HepG2 (cell line): ENCODE results near the gene RNF149. TPM values are rescaled to one million over a fixed set of nuclear protein-coding genes. Genes with fewer than 3 reads are reported as not detected.
A peak's percentile ranks its signal among the peaks of the same experiment; 100 is the strongest.

Experiments used
- CEBPB ChIP-seq: IDR thresholded peaks from 2 replicates; pipeline ENCODE4 v1.6.1; 2011; ENCODE audit warnings: low read depth, low read length, improper control_type of control experiment, borderline replicate concordance
- HOXA3 ChIP-seq: sonication (generic); formaldehyde crosslinking; IDR thresholded peaks from 2 replicates; pipeline ENCODE4 v1.5.0; 2020; ENCODE audit warnings: missing genetic modification reagents
- MED1 ChIP-seq: sonication (generic); formaldehyde crosslinking; IDR thresholded peaks from 2 replicates; pipeline ENCODE4 v1.4.0; 2020; ENCODE audit warnings: missing genetic modification reagents
- NFKBIZ ChIP-seq: IDR thresholded peaks from 2 replicates; pipeline ENCODE4 v1.6.1; 2018; ENCODE audit warnings: missing genetic modification reagents, missing compliant biosample characterization
- NRL ChIP-seq: sonication (generic); formaldehyde crosslinking; IDR thresholded peaks from 2 replicates; pipeline ENCODE4 v1.5.0; 2020; ENCODE audit warnings: missing genetic modification reagents, mild to moderate bottlenecking, moderate library complexity, borderline replicate concordance
- PRPF4 ChIP-seq: fragments of 200-400 bp; formaldehyde crosslinking; IDR thresholded peaks from 2 replicates; pipeline ENCODE4 v1.6.1; 2016; ENCODE audit warnings: low read length, low read depth; ENCODE audit not compliant: poor library complexity, severe bottlenecking
- RELA ChIP-seq: sonication (generic); formaldehyde crosslinking; IDR thresholded peaks from 2 replicates; pipeline ENCODE4 v1.4.0; 2020; ENCODE audit warnings: missing genetic modification reagents
- SAFB2 ChIP-seq: sonication (generic); formaldehyde crosslinking; IDR thresholded peaks from 2 replicates; pipeline ENCODE4 v1.5.1; 2020; ENCODE audit warnings: missing genetic modification reagents, low read depth, mild to moderate bottlenecking, borderline replicate concordance
- SMAD9 ChIP-seq: sonication (generic); formaldehyde crosslinking; IDR thresholded peaks from 2 replicates; pipeline ENCODE4 v1.5.1; 2020; ENCODE audit warnings: mild to moderate bottlenecking, missing genetic modification reagents
- ZC3H13 ChIP-seq: sonication (generic); formaldehyde crosslinking; IDR thresholded peaks from 2 replicates; pipeline ENCODE4 v1.8.1; 2023; ENCODE audit warnings: mild to moderate bottlenecking, missing genetic modification reagents, moderate library complexity
- ZNF205 ChIP-seq: IDR thresholded peaks from 2 replicates; pipeline ENCODE4 v1.6.1; 2018; ENCODE audit warnings: missing biosample characterization, missing genetic modification reagents
- ZNF253 ChIP-seq: sonication (generic); formaldehyde crosslinking; IDR thresholded peaks from 2 replicates; pipeline ENCODE4 v1.8.0; 2022; ENCODE audit warnings: mild to moderate bottlenecking, missing genetic modification reagents, borderline replicate concordance
- ZNF432 ChIP-seq: sonication (generic); formaldehyde crosslinking; IDR thresholded peaks from 2 replicates; pipeline ENCODE4 v1.5.0; 2020; ENCODE audit warnings: missing genetic modification reagents, mild to moderate bottlenecking, borderline replicate concordance
- ZNF720 ChIP-seq: sonication (generic); formaldehyde crosslinking; IDR thresholded peaks from 2 replicates; pipeline ENCODE4 v1.4.0; 2020; ENCODE audit warnings: missing genetic modification reagents
- ZNF878 ChIP-seq: sonication (generic); formaldehyde crosslinking; IDR thresholded peaks from 2 replicates; pipeline ENCODE4 v1.8.1; 2023; ENCODE audit warnings: mild to moderate bottlenecking, missing genetic modification reagents, moderate library complexity
- polyA plus RNA-seq, 8 experiments: library from polyadenylated mRNA; depleted of rRNA in 3 of 8; stranded (reverse) in 7 of 8; unstranded in 1 of 8; fragments of >200 nt; fragmentation: Illumina TruSeq in 4 of 8; extraction: Trizol in 4 of 8; gene quantifications; 2 replicates each; pipeline versions ENCODE4 v1.2.1 to v1.2.3, GENCODE V29; 2011 to 2016; ENCODE audit warnings: low read depth in 4 of 8, missing spikeins in 1 of 8, mixed read lengths in 1 of 8; ENCODE audit not compliant: insufficient read depth in 1 of 8
- total RNA-seq, 5 experiments: library from RNA; depleted of rRNA; stranded (reverse); fragments of >200 nt; fragmentation: Illumina TruSeq; extraction: Trizol; gene quantifications; 2 replicates each; pipeline ENCODE4 v1.2.3, GENCODE V29; 2016; ENCODE audit warnings: low read depth in 1 of 5
- TF ChIP-seq, protein P1 (sequence below): sonication (generic); formaldehyde crosslinking; IDR thresholded peaks from 2 replicates; pipeline ENCODE4 v1.4.0; 2020; ENCODE audit warnings: mild to moderate bottlenecking, missing genetic modification reagents, borderline replicate concordance
- TF ChIP-seq, protein P2 (sequence below): sonication (generic); formaldehyde crosslinking; conservative IDR thresholded peaks from 2 replicates; pipeline ENCODE4 v1.4.0; 2020; ENCODE audit warnings: mild to moderate bottlenecking, missing genetic modification reagents, moderate library complexity
- TF ChIP-seq, protein P3 (sequence below): sonication (generic); formaldehyde crosslinking; IDR thresholded peaks from 2 replicates; pipeline ENCODE4 v1.5.0; 2020; ENCODE audit warnings: mild to moderate bottlenecking, missing genetic modification reagents
- TF ChIP-seq, protein P4 (sequence below): sonication (generic); formaldehyde crosslinking; IDR thresholded peaks from 2 replicates; pipeline ENCODE4 v1.4.0; 2020; ENCODE audit warnings: mild to moderate bottlenecking, low read depth, missing genetic modification reagents

Gene RNF149
- total and polyA plus RNA-seq, 2 of the 13 experiments (the other 11 are each of a cell fraction or from before 2014, with no cell fraction given) = 87.6 to 109 TPM

DNA sequence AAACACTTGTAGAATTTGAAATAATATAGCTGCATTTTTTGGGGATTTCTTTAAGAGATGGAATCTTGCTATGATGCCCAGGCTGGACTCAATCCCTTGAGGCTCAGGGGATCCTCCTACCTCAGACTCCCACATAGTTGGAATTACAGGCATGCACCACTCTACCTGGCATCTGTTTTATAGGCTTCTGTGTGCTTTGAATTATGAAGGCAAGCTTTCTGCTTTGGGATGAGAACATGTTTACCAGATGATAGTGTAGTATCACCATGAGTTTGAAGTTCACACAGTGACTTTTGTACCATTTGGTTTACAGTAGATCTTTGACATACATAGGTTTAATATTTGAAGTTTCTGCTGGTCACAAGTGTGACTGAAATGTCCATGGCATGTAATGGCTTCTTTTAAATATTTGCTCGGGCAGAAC lies 45.1 kb downstream of the RNF149 start (continued):
- TF ChIP-seq RELA (CRISPR knock-in tag) = no peak
- no peak for TF ChIP-seq NRL (CRISPR knock-in tag)
- no peak for TF ChIP-seq ZNF253 (CRISPR knock-in tag)
- TF ChIP-seq ZNF205 = peak; percentile 43; the same call in 1 of the 2 replicates
- TF ChIP-seq, protein P1, sequence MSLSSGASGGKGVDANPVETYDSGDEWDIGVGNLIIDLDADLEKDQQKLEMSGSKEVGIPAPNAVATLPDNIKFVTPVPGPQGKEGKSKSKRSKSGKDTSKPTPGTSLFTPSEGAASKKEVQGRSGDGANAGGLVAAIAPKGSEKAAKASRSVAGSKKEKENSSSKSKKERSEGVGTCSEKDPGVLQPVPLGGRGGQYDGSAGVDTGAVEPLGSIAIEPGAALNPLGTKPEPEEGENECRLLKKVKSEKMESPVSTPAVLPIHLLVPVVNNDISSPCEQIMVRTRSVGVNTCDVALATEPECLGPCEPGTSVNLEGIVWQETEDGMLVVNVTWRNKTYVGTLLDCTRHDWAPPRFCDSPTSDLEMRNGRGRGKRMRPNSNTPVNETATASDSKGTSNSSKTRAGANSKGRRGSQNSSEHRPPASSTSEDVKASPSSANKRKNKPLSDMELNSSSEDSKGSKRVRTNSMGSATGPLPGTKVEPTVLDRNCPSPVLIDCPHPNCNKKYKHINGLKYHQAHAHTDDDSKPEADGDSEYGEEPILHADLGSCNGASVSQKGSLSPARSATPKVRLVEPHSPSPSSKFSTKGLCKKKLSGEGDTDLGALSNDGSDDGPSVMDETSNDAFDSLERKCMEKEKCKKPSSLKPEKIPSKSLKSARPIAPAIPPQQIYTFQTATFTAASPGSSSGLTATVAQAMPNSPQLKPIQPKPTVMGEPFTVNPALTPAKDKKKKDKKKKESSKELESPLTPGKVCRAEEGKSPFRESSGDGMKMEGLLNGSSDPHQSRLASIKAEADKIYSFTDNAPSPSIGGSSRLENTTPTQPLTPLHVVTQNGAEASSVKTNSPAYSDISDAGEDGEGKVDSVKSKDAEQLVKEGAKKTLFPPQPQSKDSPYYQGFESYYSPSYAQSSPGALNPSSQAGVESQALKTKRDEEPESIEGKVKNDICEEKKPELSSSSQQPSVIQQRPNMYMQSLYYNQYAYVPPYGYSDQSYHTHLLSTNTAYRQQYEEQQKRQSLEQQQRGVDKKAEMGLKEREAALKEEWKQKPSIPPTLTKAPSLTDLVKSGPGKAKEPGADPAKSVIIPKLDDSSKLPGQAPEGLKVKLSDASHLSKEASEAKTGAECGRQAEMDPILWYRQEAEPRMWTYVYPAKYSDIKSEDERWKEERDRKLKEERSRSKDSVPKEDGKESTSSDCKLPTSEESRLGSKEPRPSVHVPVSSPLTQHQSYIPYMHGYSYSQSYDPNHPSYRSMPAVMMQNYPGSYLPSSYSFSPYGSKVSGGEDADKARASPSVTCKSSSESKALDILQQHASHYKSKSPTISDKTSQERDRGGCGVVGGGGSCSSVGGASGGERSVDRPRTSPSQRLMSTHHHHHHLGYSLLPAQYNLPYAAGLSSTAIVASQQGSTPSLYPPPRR (CRISPR knock-in tag) = 0 out of 2 replicates have a peak, but pooled peaks have one; percentile 61
- no peak for TF ChIP-seq NFKBIZ (CRISPR knock-in tag)
- no peak for TF ChIP-seq ZNF432 (CRISPR knock-in tag)
- no peak for TF ChIP-seq SAFB2 (CRISPR knock-in tag)
- TF ChIP-seq, protein P2, sequence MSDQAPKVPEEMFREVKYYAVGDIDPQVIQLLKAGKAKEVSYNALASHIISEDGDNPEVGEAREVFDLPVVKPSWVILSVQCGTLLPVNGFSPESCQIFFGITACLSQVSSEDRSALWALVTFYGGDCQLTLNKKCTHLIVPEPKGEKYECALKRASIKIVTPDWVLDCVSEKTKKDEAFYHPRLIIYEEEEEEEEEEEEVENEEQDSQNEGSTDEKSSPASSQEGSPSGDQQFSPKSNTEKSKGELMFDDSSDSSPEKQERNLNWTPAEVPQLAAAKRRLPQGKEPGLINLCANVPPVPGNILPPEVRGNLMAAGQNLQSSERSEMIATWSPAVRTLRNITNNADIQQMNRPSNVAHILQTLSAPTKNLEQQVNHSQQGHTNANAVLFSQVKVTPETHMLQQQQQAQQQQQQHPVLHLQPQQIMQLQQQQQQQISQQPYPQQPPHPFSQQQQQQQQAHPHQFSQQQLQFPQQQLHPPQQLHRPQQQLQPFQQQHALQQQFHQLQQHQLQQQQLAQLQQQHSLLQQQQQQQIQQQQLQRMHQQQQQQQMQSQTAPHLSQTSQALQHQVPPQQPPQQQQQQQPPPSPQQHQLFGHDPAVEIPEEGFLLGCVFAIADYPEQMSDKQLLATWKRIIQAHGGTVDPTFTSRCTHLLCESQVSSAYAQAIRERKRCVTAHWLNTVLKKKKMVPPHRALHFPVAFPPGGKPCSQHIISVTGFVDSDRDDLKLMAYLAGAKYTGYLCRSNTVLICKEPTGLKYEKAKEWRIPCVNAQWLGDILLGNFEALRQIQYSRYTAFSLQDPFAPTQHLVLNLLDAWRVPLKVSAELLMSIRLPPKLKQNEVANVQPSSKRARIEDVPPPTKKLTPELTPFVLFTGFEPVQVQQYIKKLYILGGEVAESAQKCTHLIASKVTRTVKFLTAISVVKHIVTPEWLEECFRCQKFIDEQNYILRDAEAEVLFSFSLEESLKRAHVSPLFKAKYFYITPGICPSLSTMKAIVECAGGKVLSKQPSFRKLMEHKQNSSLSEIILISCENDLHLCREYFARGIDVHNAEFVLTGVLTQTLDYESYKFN = peak; percentile 95
- TF ChIP-seq HOXA3 (CRISPR knock-in tag) = no peak
- no peak for TF ChIP-seq ZNF720 (CRISPR knock-in tag)
- peak; percentile 80 for TF ChIP-seq MED1
- 0 out of 2 replicates have a peak, but pooled peaks have one; percentile 44 for TF ChIP-seq ZC3H13 (CRISPR knock-in tag)
- no peak for TF ChIP-seq PRPF4
- TF ChIP-seq SMAD9 = no peak
- TF ChIP-seq ZNF878 = peak; percentile 37; the same call in 1 of the 2 replicates
- TF ChIP-seq, protein P3, sequence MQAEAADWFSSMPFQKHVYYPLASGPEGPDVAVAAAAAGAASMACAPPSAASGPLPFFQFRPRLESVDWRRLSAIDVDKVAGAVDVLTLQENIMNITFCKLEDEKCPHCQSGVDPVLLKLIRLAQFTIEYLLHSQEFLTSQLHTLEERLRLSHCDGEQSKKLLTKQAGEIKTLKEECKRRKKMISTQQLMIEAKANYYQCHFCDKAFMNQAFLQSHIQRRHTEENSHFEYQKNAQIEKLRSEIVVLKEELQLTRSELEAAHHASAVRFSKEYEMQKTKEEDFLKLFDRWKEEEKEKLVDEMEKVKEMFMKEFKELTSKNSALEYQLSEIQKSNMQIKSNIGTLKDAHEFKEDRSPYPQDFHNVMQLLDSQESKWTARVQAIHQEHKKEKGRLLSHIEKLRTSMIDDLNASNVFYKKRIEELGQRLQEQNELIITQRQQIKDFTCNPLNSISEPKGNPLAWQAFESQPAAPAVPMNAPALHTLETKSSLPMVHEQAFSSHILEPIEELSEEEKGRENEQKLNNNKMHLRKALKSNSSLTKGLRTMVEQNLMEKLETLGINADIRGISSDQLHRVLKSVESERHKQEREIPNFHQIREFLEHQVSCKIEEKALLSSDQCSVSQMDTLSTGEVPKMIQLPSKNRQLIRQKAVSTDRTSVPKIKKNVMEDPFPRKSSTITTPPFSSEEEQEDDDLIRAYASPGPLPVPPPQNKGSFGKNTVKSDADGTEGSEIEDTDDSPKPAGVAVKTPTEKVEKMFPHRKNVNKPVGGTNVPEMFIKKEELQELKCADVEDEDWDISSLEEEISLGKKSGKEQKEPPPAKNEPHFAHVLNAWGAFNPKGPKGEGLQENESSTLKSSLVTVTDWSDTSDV (CRISPR knock-in tag) = no peak
- TF ChIP-seq, protein P4, sequence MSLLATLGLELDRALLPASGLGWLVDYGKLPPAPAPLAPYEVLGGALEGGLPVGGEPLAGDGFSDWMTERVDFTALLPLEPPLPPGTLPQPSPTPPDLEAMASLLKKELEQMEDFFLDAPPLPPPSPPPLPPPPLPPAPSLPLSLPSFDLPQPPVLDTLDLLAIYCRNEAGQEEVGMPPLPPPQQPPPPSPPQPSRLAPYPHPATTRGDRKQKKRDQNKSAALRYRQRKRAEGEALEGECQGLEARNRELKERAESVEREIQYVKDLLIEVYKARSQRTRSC (CRISPR knock-in tag) = no peak
- no peak for TF ChIP-seq CEBPB
